Endothelial cell of umbilical vein (primary cell): ENCODE data around the gene HADHB. TPM values are rescaled to one million over a fixed set of nuclear protein-coding genes. Genes with fewer than 3 reads are reported as not detected.

Experiments
- BruUV-seq: library from RNA; stranded (reverse); fragments of 400-500 nt; replicated peaks from 2 replicates; lab custom pipeline; 2021; lab: Mats Ljungman, UMichigan
- CTCF ChIA-PET: fragments of 300-600, 350-600 bp; sonication (Branson Sonifier 250); formaldehyde crosslinking; loops from one replicate; lab custom pipeline; 2021; ENCODE audit warnings: antibody characterized with exemption, inconsistent platforms; lab: Charles Lee
- POLR2A ChIA-PET: fragments of 300-600, 350-600 bp; sonication (Branson Sonifier 250); formaldehyde crosslinking; loops from one replicate; lab custom pipeline; 2021; ENCODE audit warnings: antibody characterized with exemption, inconsistent platforms; lab: Charles Lee
- DNase-seq: peaks from one replicate; pipeline ENCODE4 v3.0.0-alpha.2; 2011; ENCODE audit warnings: low read depth, low spot score
- FAIRE-seq: peaks from 2 replicates; lab custom pipeline; 2011; peaks lifted over from hg19 to GRCh38; lab: Jason Lieb, UNC
- H2AFZ ChIP-seq: 2 replicates; pipeline ENCODE4 v1.6.0; 2012; ENCODE audit warnings: low read depth, low read length, control low read depth, inconsistent platforms
- H3K27ac ChIP-seq: 2 replicates; pipeline ENCODE4 v1.5.1; 2011; ENCODE audit warnings: low read depth, mild to moderate bottlenecking, control low read depth, low read length, moderate library complexity; ENCODE audit not compliant: insufficient read depth
- H3K27me3 ChIP-seq, 2 experiments: 2 replicates each; pipeline versions ENCODE4 v1.6.0 to v1.6.1; 2011; ENCODE audit warnings: low read length in 2 of 2, mixed read lengths in 1 of 2; ENCODE audit not compliant: control insufficient read depth in 2 of 2, insufficient read depth in 2 of 2
- H3K36me3 ChIP-seq, 2 experiments: 2 replicates in 1 of 2; 3 replicates in 1 of 2; pipeline ENCODE4 v1.5.1; 2011; ENCODE audit warnings: low read length in 2 of 2, mild to moderate bottlenecking in 1 of 2, moderate library complexity in 1 of 2; ENCODE audit not compliant: control insufficient read depth in 2 of 2, insufficient read depth in 2 of 2; ENCODE audit errors: extremely low read depth in 1 of 2
- H3K4me1 ChIP-seq: 3 replicates; pipeline ENCODE4 v1.5.1; 2011; ENCODE audit warnings: mild to moderate bottlenecking, low read length; ENCODE audit not compliant: control insufficient read depth, insufficient read depth; ENCODE audit errors: extremely low read depth
- H3K4me2 ChIP-seq: 2 replicates; pipeline ENCODE4 v1.6.1; 2011; ENCODE audit warnings: low read length, control low read depth, mixed read lengths; ENCODE audit not compliant: insufficient read depth
- H3K4me3 ChIP-seq, 3 experiments: fragments of 200-600 bp in 1 of 3; sonication (generic), shearing (Covaris generic) in 1 of 3; replicated peaks in 1 of 3; 2 replicates each; pipeline ENCODE4 v1.5.1; 2011 to 2016; ENCODE audit warnings: control low read depth in 3 of 3, low read length in 3 of 3, mild to moderate bottlenecking in 2 of 3, inconsistent platforms in 1 of 3, low read depth in 1 of 3, moderate library complexity in 1 of 3; ENCODE audit not compliant: insufficient read depth in 1 of 3
- H3K79me2 ChIP-seq: 2 replicates; pipeline ENCODE4 v1.6.0; 2012; ENCODE audit warnings: low read length, inconsistent platforms; ENCODE audit not compliant: control insufficient read depth, insufficient read depth
- H3K9ac ChIP-seq: replicated peaks from 2 replicates; pipeline ENCODE3; 2011; ENCODE audit warnings: low read length, control low read depth; ENCODE audit not compliant: insufficient read depth; ENCODE audit errors: extremely low read depth
- H3K9me1 ChIP-seq: replicated peaks from 3 replicates; pipeline ENCODE4 v1.6.0; 2011; ENCODE audit warnings: mild to moderate bottlenecking, low read length; ENCODE audit not compliant: control insufficient read depth, insufficient read depth; ENCODE audit errors: extremely low read depth
- H3K9me3 ChIP-seq: replicated peaks from 2 replicates; pipeline ENCODE4 v1.5.1; 2012; ENCODE audit warnings: low read length, inconsistent platforms; ENCODE audit not compliant: control insufficient read depth, insufficient read depth
- H4K20me1 ChIP-seq: replicated peaks from 2 replicates; pipeline ENCODE3; 2011; ENCODE audit warnings: mild to moderate bottlenecking, low read length; ENCODE audit not compliant: control insufficient read depth, insufficient read depth; ENCODE audit errors: extremely low read depth
- EZH2 ChIP-seq: IDR thresholded peaks from 2 replicates; pipeline ENCODE4 v1.6.1; 2012; ENCODE audit warnings: borderline replicate concordance, low read depth, mild to moderate bottlenecking, moderate library complexity, low read length, inconsistent platforms; ENCODE audit not compliant: severe bottlenecking
- FOS ChIP-seq: IDR thresholded peaks from 2 replicates; pipeline ENCODE4 v1.6.1; 2011; ENCODE audit warnings: mild to moderate bottlenecking, low read length, moderate library complexity, borderline replicate concordance; ENCODE audit not compliant: insufficient read depth
- GATA2 ChIP-seq: IDR thresholded peaks from 2 replicates; pipeline ENCODE4 v1.7.0; 2011; ENCODE audit warnings: low read depth, mild to moderate bottlenecking, moderate library complexity, mixed read lengths, low read length; ENCODE audit not compliant: insufficient read length, insufficient read depth
- JUN ChIP-seq: IDR thresholded peaks from 2 replicates; pipeline ENCODE4 v1.6.1; 2011; ENCODE audit warnings: borderline replicate concordance, low read depth; ENCODE audit not compliant: insufficient read length, insufficient read depth
- MYC ChIP-seq: IDR thresholded peaks from one replicate; pipeline ENCODE4 v1.6.1; 2011; ENCODE audit warnings: mild to moderate bottlenecking, low read depth, low read length
- POLR2A ChIP-seq: IDR thresholded peaks from 2 replicates; pipeline ENCODE4 v1.6.1; 2012; ENCODE audit warnings: low read depth, mild to moderate bottlenecking, control low read depth, low read length
- POLR2AphosphoS5 ChIP-seq: IDR thresholded peaks from 2 replicates; pipeline ENCODE4 v1.6.1; 2012; ENCODE audit warnings: low read depth, mild to moderate bottlenecking, control low read depth, low read length, moderate library complexity; ENCODE audit not compliant: insufficient read depth
- dilution Hi-C: fragments of 300-500 bp; cut with MboI; formaldehyde crosslinking; loops from one replicate; pipeline ENCODE4 v1.15.0; 2019; ENCODE audit warnings: low sequenced_read_pairs; ENCODE audit not compliant: extremely low pct_ligation_motif_present
- intact Hi-C: fragments of 100-400 bp; cut with micrococcal nuclease; formaldehyde crosslinking; loops from one replicate; pipeline ENCODE4 v1.10.0; 2022
- polyA plus RNA-seq, 4 experiments: library from polyadenylated mRNA; depleted of rRNA in 3 of 4; stranded (reverse) in 3 of 4; unstranded in 1 of 4; fragments of >200 nt; gene quantifications; 2 replicates each; pipeline versions ENCODE4 v1.2.1 to v1.2.3, GENCODE V29; 2011 to 2012; ENCODE audit warnings: missing spikeins in 1 of 4
- total RNA-seq: library from RNA; stranded (reverse); gene quantifications from 2 replicates; pipeline ENCODE4 v1.2.3, GENCODE V29; 2021
- TF ChIP-seq, protein P1 (sequence below): IDR thresholded peaks from 2 replicates; pipeline ENCODE4 v1.6.1; 2011; ENCODE audit not compliant: insufficient read depth, insufficient read length
- TF ChIP-seq, protein P2 (sequence below), 2 donors: IDR thresholded peaks; 1 replicate in 1 of 2; 2 replicates in 1 of 2; pipeline ENCODE4 v1.5.1; 2011; ENCODE audit warnings: low read length in 2 of 2, mild to moderate bottlenecking in 2 of 2, moderate library complexity in 2 of 2, control low read depth in 1 of 2, inconsistent platforms in 1 of 2, low read depth in 1 of 2; ENCODE audit not compliant: insufficient read depth in 1 of 2; ENCODE audit errors: extremely low read depth in 1 of 2

The HADHB gene
- total and polyA plus RNA-seq, 2 donors (not counting 3 experiments of a cell fraction or from before 2014, with no cell fraction given) = 92.9 to 100 TPM

DNA sequence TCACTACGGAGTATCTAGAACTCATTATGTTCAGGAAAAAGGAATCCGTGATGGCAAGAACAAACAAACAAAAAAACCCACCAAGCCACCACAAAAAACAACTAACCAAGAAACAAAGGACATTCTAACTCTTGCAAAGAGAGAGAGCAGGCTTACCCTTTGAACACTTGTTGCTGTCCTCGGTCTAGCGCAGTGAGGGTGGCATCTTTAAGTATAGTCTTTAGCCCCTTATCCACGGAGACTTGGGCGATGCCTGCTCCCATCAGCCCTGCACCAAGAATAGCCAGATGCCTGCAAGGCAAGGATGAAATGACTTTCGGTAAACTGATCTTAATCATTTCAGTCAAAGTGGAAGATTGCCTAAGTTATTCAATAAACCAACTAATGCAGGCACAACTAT, 40.8 kb upstream of the HADHB start:
- intact Hi-C loops = no loop called here
- Histone ChIP-seq H3K36me3 (peaks cover 11 to 24% of the 10 kb centered on the region in 2 experiments), H3K4me3 (no peak overlapping the region), H3K9me1 (no peaks in the 10 kb centered on the region), H3K27me3 (no peaks in the 10 kb centered on the region), H3K4me2 (no peak overlapping the region), H3K4me1 (no peaks in the 10 kb centered on the region), H2AFZ (no peak overlapping the region), H3K9me3 (no peaks in the 10 kb centered on the region), H3K9ac (no peak overlapping the region), H3K27ac (no peak overlapping the region), H4K20me1 (no peaks in the 10 kb centered on the region), H3K79me2 (no peaks in the 10 kb centered on the region)
- POLR2A ChIA-PET = no interaction called here
- no TSS peak for BruUV-seq
- TF ChIP-seq JUN (no peak), FOS (no peak), GATA2 (no peak), MYC (no peak), POLR2AphosphoS5 (no peak), POLR2A (no peak), EZH2 (no peak)
- TF ChIP-seq, protein P1, sequence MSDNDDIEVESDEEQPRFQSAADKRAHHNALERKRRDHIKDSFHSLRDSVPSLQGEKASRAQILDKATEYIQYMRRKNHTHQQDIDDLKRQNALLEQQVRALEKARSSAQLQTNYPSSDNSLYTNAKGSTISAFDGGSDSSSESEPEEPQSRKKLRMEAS = no peak
- TF ChIP-seq, protein P2, sequence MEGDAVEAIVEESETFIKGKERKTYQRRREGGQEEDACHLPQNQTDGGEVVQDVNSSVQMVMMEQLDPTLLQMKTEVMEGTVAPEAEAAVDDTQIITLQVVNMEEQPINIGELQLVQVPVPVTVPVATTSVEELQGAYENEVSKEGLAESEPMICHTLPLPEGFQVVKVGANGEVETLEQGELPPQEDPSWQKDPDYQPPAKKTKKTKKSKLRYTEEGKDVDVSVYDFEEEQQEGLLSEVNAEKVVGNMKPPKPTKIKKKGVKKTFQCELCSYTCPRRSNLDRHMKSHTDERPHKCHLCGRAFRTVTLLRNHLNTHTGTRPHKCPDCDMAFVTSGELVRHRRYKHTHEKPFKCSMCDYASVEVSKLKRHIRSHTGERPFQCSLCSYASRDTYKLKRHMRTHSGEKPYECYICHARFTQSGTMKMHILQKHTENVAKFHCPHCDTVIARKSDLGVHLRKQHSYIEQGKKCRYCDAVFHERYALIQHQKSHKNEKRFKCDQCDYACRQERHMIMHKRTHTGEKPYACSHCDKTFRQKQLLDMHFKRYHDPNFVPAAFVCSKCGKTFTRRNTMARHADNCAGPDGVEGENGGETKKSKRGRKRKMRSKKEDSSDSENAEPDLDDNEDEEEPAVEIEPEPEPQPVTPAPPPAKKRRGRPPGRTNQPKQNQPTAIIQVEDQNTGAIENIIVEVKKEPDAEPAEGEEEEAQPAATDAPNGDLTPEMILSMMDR (IDR thresholded peaks at IDR 0.05; ENCODE audit: extremely low read depth in 1 of 2, insufficient read depth in 1 of 2, low read depth in 1 of 2, low read length in 2 of 2) = no peak
- dilution Hi-C loops = no loop called here
- CTCF ChIA-PET = no interaction called here
- DNase-seq (no peak), FAIRE-seq (no peak)
